ENCODE data around the gene SERPINI1.

SERPINI1 gene

GRCh38 chr3:167874671-167875372, 139.3 kb downstream of the SERPINI1 start:
- H3K4me3 ChIP-seq (ENCODE audit: low read depth, low read length) = no peak overlapping the region
- H3K4me1 ChIP-seq (ENCODE audit: control insufficient read depth, insufficient read depth, low read length) = peaks cover 7% of the 10 kb centered on the region
- no peaks in the 10 kb centered on the region for H3K36me3 ChIP-seq (ENCODE audit: control insufficient read depth, insufficient read depth, low read length)
- no peaks in the 10 kb centered on the region for H3K9me3 ChIP-seq (ENCODE audit: control insufficient read depth, insufficient read depth, low read length)
- no peaks in the 10 kb centered on the region for H3K27me3 ChIP-seq (ENCODE audit: control insufficient read depth, insufficient read depth, low read length)
- H3K9ac ChIP-seq (ENCODE audit: low read depth, low read length) = no peak overlapping the region
